MV-4-11 (cell line): ENCODE measurements around the gene TMCC3.
"Not testable (repeated sequence)": the region's sequence is repeated elsewhere in the genome, so short reads cannot be mapped to it uniquely, and the experiment has no call there.

Experiments
- DNase-seq: peaks from one replicate; lab custom pipeline; 2025; lab: John Stamatoyannopoulos, UW

The TMCC3 gene

GRCh38 chr12:94650143-94651056 is at the start of gene TMCC3:
TSS of gene TMCC3 (minus strand) at chr12:94650557. CDS start at chr12:94650430, 127 bp downstream.
- DNase-seq: no peak

DNA sequence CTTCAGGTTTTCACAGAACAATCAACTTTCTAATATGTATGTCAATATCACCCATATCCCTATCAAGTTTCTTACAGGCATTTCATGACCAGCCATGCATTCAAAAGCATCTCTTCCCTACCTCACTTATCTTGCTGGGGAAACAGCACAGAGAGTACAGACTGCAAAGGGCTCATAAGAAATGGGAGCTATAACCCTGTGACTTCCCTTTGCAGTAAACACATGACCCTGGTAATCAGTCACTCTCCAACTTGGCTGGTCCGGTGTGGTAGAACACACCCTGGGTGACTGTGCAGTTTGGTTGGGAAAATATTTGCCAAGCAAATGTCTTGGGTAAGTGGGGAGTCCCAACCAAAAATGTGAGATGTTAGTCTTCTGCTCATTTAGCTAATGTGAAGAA is 49.4 kb upstream of the TMCC3 start:
- no peak for DNase-seq

GRCh38 chr12:94698578-94698977 is 48.2 kb upstream of the TMCC3 start:
- no peak for DNase-seq

GRCh38 chr12:94697631-94698030 is 47.3 kb upstream of the TMCC3 start:
- no peak for DNase-seq

- DNase-seq: no peak
Observed at GRCh38 chr12:94694732-94695131, 44.4 kb upstream of the TMCC3 start.

DNA sequence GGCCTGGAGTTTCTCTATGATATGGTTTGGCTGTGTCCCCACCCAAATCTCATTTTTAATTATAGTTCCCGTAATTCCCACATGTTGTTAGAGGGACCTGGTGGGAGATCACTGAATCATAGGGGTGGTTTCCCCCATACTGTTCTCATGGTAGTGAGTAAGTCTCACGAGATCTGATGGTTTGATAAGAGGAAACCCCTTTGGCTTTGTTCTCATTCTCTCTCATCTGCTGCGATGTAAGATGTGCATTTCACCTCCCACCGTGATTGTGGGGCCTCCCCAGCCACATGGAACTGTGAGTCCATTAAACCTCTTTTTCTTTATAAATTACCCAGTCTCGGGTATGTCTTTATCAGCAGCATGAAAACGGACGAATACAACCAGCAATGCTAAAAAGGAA is 42.5 kb upstream of the TMCC3 start:
- DNase-seq: not testable (repeated sequence)

GRCh38 chr12:94690198-94690771 is 39.9 kb upstream of the TMCC3 start:
- DNase-seq: no peak

DNA sequence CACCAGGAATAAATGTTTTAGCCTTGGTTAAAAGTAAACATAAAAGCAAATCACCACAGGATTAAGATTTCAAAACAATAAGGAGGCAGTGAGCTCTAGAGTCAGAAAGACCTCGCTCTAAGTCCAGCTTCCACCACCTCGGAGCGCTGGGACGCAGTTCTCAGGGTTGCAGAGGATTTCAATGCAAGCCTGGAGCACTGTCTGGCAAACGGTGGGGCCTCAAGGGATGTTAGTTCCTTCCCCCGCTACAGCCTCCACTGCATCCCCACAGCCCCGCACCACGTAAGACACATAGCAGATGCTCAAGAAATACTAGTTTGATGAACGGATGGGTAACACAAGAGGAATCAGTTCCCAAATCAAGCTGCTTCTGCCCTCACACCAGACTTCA is 39.3 kb upstream of the TMCC3 start:
- no peak for DNase-seq

GRCh38 chr12:94689002-94689645 is 38.8 kb upstream of the TMCC3 start:
- DNase-seq: peak; percentile 77

- DNase-seq: no peak
Observed at GRCh38 chr12:94687891-94688290, 37.5 kb upstream of the TMCC3 start.

GRCh38 chr12:94686834-94687628 is 36.7 kb upstream of the TMCC3 start:
- no peak for DNase-seq

GRCh38 chr12:94684416-94685142 is 34.2 kb upstream of the TMCC3 start:
- DNase-seq: no peak

DNA sequence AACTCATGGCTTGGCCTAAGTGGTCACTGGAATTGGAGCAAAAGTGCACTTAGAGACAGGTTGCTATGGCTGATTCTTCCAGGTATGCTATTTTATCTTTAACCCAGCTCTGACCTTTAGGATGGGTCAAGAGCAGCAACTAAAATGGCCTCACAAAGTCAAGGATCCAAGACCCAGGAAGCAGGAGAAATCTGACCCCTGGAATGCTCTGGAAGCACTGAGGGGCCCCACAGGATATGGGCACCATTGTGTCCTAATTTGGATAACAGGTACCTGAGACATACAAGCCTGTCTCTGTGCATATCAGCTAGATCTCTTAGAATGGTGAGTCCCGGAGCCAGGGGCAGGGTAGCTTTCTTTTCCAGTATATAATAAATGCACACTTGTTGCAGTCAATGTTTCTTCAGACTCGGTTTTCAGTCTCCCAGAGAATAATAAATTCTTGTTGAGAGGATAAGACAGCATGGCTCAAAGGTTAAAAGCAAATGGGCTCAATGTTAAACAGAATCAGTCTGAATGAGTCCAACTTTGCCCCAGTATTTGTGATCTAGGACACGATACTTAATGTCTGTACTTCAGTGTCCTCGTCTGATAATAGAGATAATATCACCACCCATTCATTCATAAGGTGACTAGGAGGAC is 29.3 kb upstream of the TMCC3 start:
- no peak for DNase-seq

- no peak for DNase-seq
Observed at GRCh38 chr12:94678849-94679248, 28.5 kb upstream of the TMCC3 start.

GRCh38 chr12:94678379-94678778 is 28.0 kb upstream of the TMCC3 start:
- no peak for DNase-seq

DNA sequence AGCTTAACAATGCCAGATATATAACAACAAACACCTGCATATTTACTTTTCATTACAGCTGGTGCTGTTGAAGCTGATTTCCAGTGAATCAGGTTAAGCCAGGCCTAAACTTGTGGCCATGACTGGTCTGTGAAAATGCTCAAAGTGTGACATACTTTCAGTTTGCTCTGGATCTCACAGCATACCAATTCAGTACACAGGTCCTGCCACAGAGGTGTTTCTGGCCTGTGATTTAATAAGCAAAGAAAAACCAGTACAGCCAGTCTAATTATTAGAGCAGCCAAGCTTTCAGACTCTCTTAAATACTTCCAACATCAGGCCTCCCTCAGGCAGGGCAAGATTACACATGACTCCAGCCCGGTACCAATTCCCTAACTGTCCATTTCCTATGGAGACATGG is 27.4 kb upstream of the TMCC3 start:
- no peak for DNase-seq

- DNase-seq: no peak
Observed at GRCh38 chr12:94676922-94677321, 26.6 kb upstream of the TMCC3 start.

DNA sequence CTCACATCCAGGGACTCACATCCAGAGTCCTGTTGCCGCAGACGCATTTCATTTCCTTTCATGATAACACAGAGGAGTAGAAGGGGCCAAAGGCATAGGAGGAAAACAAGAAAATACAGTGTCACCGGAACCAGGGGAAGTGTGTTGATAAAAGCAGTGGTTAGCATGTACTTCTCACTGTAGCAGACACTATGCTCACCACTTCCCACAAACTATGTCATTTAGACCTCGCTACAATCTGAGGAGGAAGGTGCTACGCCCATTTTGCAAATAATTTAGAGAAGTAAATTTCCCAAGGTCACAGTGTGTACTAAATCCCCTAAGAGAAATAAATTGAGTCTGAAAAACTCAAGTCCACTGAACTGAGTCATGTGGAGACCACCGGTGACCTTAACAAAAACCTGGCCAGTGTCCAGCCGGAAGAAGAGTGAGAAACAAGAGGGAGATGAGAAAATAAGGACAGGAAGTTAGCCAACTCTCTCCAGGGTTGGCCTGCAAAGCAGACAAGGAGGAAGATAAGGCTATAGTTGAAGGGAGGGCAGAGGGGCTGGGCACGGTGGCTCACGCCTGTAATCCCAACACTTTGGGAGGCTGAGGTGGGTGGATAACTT is 25.8 kb upstream of the TMCC3 start:
- peak; percentile 84 for DNase-seq

GRCh38 chr12:94674835-94675234 is 24.5 kb upstream of the TMCC3 start:
- DNase-seq: peak; percentile 4

GRCh38 chr12:94674051-94674451 is 23.7 kb upstream of the TMCC3 start:
- no peak for DNase-seq

- DNase-seq: no peak
Observed at GRCh38 chr12:94673496-94673895, 23.1 kb upstream of the TMCC3 start.
